SIG-M5 (cell line): ENCODE measurements around the gene HSD3B2.
"Not testable (repeated sequence)": the region's sequence is repeated elsewhere in the genome, so short reads cannot be mapped to it uniquely, and the experiment has no call there.

ENCODE experiments used
- DNase-seq: peaks from one replicate; lab custom pipeline; 2025; lab: John Stamatoyannopoulos, UW

The HSD3B2 gene

GRCh38 chr1:119414950-119415349, at the start of gene HSD3B2:
HSD3B2 (plus strand) TSS chr1:119415150; CDS start chr1:119415420, 270 bp downstream.
- no peak for DNase-seq

GRCh38 chr1:119366424-119366823, 48.5 kb upstream of the HSD3B2 start:
- no peak for DNase-seq

GRCh38 chr1:119367432-119368124, 47.4 kb upstream of the HSD3B2 start:
- no peak for DNase-seq

DNA sequence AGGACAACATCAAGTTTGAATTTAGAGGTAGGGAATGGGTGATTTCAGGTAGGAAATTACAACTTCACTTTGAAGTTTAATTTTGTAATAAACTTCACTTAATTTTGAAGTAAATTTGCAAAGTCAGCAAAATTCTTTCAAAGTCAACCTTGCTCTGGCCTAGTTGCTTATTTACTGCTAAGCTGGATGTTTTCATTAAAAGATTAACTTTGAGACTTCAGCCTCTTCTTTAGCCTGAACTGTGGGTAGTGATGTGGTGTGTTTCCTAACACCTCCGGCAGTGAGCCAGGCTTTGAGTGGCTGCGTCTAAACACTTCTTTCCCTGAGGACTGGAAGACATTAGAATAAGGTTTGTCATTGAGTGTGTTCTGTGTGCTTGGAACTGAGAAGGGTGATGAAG, 46.4 kb upstream of the HSD3B2 start, which contains the start of gene HAO2:
TSS of gene HAO2 (plus strand) at position 232 of the 400 bp plus-strand sequence. CDS start 12,301 bp downstream, outside the sequence.
- DNase-seq: no peak

- no peak for DNase-seq
Observed at GRCh38 chr1:119370748-119371147, 44.2 kb upstream of the HSD3B2 start.

GRCh38 chr1:119371815-119372214, 43.1 kb upstream of the HSD3B2 start:
- DNase-seq: no peak

GRCh38 chr1:119372503-119373086, 42.4 kb upstream of the HSD3B2 start:
- DNase-seq: no peak

GRCh38 chr1:119373465-119373864, 41.5 kb upstream of the HSD3B2 start:
- no peak for DNase-seq

GRCh38 chr1:119374208-119374874, 40.6 kb upstream of the HSD3B2 start:
- DNase-seq: no peak

DNA sequence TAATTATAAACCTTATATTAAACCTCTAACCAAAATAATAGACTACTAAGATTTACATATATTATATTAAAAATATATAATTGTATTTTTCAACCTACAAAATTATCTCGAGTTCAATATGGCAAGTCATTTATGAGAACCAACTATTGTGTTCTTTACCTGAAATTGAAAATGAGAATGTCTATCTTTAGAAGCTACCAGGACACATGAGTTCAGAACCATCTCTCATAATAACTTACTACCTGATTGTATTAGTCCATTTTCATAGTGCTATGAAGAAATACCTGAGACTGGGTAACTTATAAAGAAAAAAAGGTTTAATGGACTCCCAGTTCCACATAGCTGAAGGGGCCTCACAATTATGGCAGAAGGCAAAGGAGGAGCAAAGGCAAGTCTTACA, 39.6 kb upstream of the HSD3B2 start:
- DNase-seq: no peak

DNA sequence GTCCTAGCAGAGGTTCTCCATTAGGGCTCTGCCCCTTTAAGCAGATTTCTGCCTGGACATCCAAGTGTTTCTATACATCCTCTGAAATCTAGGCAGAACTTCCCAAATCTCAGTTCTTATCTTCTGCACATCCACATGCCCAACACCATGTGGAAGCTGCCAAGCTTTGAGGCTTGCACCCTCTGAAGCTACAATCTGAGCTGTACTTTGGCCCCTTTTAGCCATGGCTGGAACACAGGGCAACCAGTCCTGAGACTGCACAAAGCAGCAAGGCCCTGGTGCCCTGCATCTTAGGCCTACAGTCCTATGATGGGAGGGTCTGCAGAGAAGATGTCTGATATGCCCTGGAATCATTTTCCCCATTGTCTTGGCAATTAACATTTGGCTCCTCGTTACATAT, 38.4 kb upstream of the HSD3B2 start:
- DNase-seq: no peak

- DNase-seq: not testable (repeated sequence)
Observed at GRCh38 chr1:119377594-119377993, 37.4 kb upstream of the HSD3B2 start.

GRCh38 chr1:119379117-119379516, 35.8 kb upstream of the HSD3B2 start:
- no peak for DNase-seq

GRCh38 chr1:119380304-119380703, 34.6 kb upstream of the HSD3B2 start:
- no peak for DNase-seq

GRCh38 chr1:119380983-119381662, 33.8 kb upstream of the HSD3B2 start:
- no peak for DNase-seq

GRCh38 chr1:119384591-119384990, 30.4 kb upstream of the HSD3B2 start:
- DNase-seq: no peak

- no peak for DNase-seq
Observed at GRCh38 chr1:119385650-119386049, 29.3 kb upstream of the HSD3B2 start.

DNA sequence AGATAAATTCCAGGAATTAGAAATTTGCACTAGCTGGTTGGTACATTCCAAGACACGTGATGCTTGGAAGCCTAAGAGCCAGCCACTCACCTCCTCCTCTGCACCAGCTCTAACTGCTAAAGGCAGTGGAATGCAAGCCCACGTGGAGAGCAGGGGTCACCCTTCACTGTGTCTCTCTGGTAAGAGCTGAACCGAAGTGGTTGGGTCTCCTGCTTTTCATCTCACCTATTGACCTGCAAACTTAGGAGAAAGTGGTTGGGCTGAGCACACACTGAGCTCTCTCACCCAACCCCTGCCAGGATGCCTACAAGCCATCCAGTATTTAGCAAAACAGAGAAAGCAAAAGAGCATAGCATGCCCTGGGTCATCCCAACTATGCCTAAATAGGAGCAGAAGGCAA, 27.1 kb upstream of the HSD3B2 start:
- no peak for DNase-seq

DNA sequence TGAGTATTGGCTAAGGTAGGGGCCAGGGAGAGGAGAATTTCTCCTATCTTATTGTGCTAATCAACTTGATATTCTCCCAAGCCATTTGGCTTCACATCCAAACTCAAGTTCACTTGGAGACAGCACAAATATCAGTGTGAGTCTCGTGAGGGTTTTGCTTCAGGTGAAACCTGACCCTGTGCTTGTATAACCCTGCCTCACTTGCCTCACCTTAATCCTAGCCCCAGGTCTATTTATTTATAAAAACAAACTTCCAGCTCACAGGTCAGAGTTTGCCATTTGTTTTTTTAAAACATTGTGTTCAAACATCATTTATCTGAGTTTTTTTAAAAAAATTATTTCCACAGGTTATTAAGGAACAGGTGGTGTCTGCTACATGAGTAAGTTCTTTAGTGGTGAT, 26.5 kb upstream of the HSD3B2 start:
- DNase-seq: no peak

- DNase-seq: no peak
Observed at GRCh38 chr1:119390526-119390925, 24.4 kb upstream of the HSD3B2 start.

- no peak for DNase-seq
Observed at GRCh38 chr1:119391749-119392148, 23.2 kb upstream of the HSD3B2 start.

- DNase-seq: no peak
Observed at GRCh38 chr1:119394085-119394484, 20.9 kb upstream of the HSD3B2 start.

- no peak for DNase-seq
Observed at GRCh38 chr1:119396982-119397381, 18.0 kb upstream of the HSD3B2 start.
